ENCODE data around the gene NFE2L2. TPM values are rescaled to one million over a fixed set of nuclear protein-coding genes. Genes with fewer than 3 reads are reported as not detected.
A peak's percentile ranks its signal among the peaks of the same experiment; 100 is the strongest.

NFE2L2 gene
- total RNA-seq, 1 donor from 2014 or later: 83.3 TPM

- no peaks in the 10 kb centered on the region for H3K9me3 Mint-ChIP-seq (ENCODE audit: unreplicated experiment)
- no peak for DNase-seq (ENCODE audit: low read depth)
- H3K4me1 Mint-ChIP-seq (ENCODE audit: low read depth, unreplicated experiment): peaks cover 27% of the 10 kb centered on the region
- H3K27me3 Mint-ChIP-seq (ENCODE audit: low read depth, unreplicated experiment): no peaks in the 10 kb centered on the region
- H3K36me3 Mint-ChIP-seq (ENCODE audit: low read depth, unreplicated experiment): peaks cover 11% of the 10 kb centered on the region
- peak overlapping the region; percentile 99 for H3K27ac Mint-ChIP-seq (ENCODE audit: unreplicated experiment)
- Histone ChIP-seq H4K20me1 (ENCODE audit: insufficient read depth, low read length) (peaks cover 58% of the 10 kb centered on the region), H3K36me3 (ENCODE audit: insufficient read depth, low read length) (peaks cover 3% of the 10 kb centered on the region), H3K9ac (ENCODE audit: low read length) (peak overlapping the region; percentile 92), H3K9me3 (ENCODE audit: insufficient read depth, low read depth, low read length) (no peaks in the 10 kb centered on the region), H3K4me2 (ENCODE audit: low read length) (peak overlapping the region; percentile 85), H3K79me2 (ENCODE audit: insufficient read depth, low read length) (peaks cover 79% of the 10 kb centered on the region), H2AFZ (ENCODE audit: low read depth, low read length) (no peak overlapping the region), H3K27me3 (ENCODE audit: insufficient read depth, low read length) (no peaks in the 10 kb centered on the region), H3K4me1 (ENCODE audit: insufficient read depth, low read length) (peaks cover 16% of the 10 kb centered on the region), H3K27ac (ENCODE audit: low read depth, low read length) (peak overlapping the region; percentile 97), H3K4me3 (ENCODE audit: insufficient read depth, low read depth, low read length) (peak overlapping the region; percentile 83)
- TF ChIP-seq, protein P1, sequence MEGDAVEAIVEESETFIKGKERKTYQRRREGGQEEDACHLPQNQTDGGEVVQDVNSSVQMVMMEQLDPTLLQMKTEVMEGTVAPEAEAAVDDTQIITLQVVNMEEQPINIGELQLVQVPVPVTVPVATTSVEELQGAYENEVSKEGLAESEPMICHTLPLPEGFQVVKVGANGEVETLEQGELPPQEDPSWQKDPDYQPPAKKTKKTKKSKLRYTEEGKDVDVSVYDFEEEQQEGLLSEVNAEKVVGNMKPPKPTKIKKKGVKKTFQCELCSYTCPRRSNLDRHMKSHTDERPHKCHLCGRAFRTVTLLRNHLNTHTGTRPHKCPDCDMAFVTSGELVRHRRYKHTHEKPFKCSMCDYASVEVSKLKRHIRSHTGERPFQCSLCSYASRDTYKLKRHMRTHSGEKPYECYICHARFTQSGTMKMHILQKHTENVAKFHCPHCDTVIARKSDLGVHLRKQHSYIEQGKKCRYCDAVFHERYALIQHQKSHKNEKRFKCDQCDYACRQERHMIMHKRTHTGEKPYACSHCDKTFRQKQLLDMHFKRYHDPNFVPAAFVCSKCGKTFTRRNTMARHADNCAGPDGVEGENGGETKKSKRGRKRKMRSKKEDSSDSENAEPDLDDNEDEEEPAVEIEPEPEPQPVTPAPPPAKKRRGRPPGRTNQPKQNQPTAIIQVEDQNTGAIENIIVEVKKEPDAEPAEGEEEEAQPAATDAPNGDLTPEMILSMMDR (IDR thresholded peaks at IDR 0.05; ENCODE audit: insufficient read depth, low read depth, low read length): no peak
- no peak for TF ChIP-seq EZH2 (IDR thresholded peaks at IDR 0.05; ENCODE audit: insufficient read depth, low read length)
- H3K4me3 Mint-ChIP-seq (ENCODE audit: unreplicated experiment): peak overlapping the region; percentile 98
- no peak for FAIRE-seq
Measured at GRCh38 chr2:177261116-177262060, 3.1 kb downstream of the NFE2L2 start.

- Histone ChIP-seq H3K9me3 (ENCODE audit: insufficient read depth, low read depth, low read length) (no peaks in the 10 kb centered on the region), H4K20me1 (ENCODE audit: insufficient read depth, low read length) (peaks cover 68% of the 10 kb centered on the region), H3K4me2 (ENCODE audit: low read length) (peak overlapping the region; percentile 46), H3K27ac (ENCODE audit: low read depth, low read length) (no peak overlapping the region), H3K79me2 (ENCODE audit: insufficient read depth, low read length) (peaks cover 89% of the 10 kb centered on the region), H3K4me3 (ENCODE audit: insufficient read depth, low read depth, low read length) (no peak overlapping the region), H3K27me3 (ENCODE audit: insufficient read depth, low read length) (no peaks in the 10 kb centered on the region), H3K9ac (ENCODE audit: low read length) (no peak overlapping the region), H3K4me1 (ENCODE audit: insufficient read depth, low read length) (peaks cover 10% of the 10 kb centered on the region), H3K36me3 (ENCODE audit: insufficient read depth, low read length) (peaks cover 3% of the 10 kb centered on the region), H2AFZ (ENCODE audit: low read depth, low read length) (no peak overlapping the region)
- TF ChIP-seq EZH2 (IDR thresholded peaks at IDR 0.05; ENCODE audit: insufficient read depth, low read length): no peak
- TF ChIP-seq, protein P1 (IDR thresholded peaks at IDR 0.05; ENCODE audit: insufficient read depth, low read depth, low read length): no peak
- Mint-ChIP-seq H3K9me3 (ENCODE audit: unreplicated experiment) (no peaks in the 10 kb centered on the region), H3K4me1 (ENCODE audit: low read depth, unreplicated experiment) (peaks cover 26% of the 10 kb centered on the region), H3K27me3 (ENCODE audit: low read depth, unreplicated experiment) (no peaks in the 10 kb centered on the region), H3K4me3 (ENCODE audit: unreplicated experiment) (peak overlapping the region; percentile 77), H3K36me3 (ENCODE audit: low read depth, unreplicated experiment) (peaks cover 11% of the 10 kb centered on the region), H3K27ac (ENCODE audit: unreplicated experiment) (no peak overlapping the region)
- DNase-seq (ENCODE audit: low read depth) (no peak), FAIRE-seq (no peak)
Measured at GRCh38 chr2:177260379-177260778, 4.1 kb downstream of the NFE2L2 start.

DNA sequence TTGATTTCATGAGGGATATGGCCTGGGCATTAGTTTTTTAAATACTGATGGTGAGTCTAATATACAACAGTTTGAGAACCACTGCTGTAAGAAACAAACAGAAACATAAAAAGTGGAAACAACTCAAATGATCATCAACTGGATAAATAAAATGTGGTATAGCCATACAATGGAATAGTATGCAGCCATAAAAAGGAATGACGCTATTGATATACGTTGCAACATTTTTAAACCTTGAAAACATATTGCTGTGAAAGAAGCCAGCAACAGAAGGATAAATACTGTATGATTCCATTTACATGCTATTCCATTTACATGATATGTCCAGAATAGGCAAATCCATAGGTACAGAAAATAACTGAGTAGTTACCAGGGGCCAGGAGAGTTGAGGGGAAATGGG, 6.5 kb downstream of the NFE2L2 start:
- TF ChIP-seq EZH2 (IDR thresholded peaks at IDR 0.05; ENCODE audit: insufficient read depth, low read length): no peak
- TF ChIP-seq, protein P1 (IDR thresholded peaks at IDR 0.05; ENCODE audit: insufficient read depth, low read depth, low read length): no peak

More for the DNA sequence above, 6.5 kb downstream of the NFE2L2 start:
- Histone ChIP-seq H3K27ac (ENCODE audit: low read depth, low read length) (no peak overlapping the region), H3K27me3 (ENCODE audit: insufficient read depth, low read length) (no peaks in the 10 kb centered on the region), H3K4me2 (ENCODE audit: low read length) (no peak overlapping the region), H3K36me3 (ENCODE audit: insufficient read depth, low read length) (peaks cover 3% of the 10 kb centered on the region), H3K9ac (ENCODE audit: low read length) (no peak overlapping the region), H3K4me1 (ENCODE audit: insufficient read depth, low read length) (peaks cover 16% of the 10 kb centered on the region), H4K20me1 (ENCODE audit: insufficient read depth, low read length) (peaks cover 91% of the 10 kb centered on the region), H3K4me3 (ENCODE audit: insufficient read depth, low read depth, low read length) (no peak overlapping the region), H2AFZ (ENCODE audit: low read depth, low read length) (no peak overlapping the region), H3K79me2 (ENCODE audit: insufficient read depth, low read length) (peaks cover 100% of the 10 kb centered on the region), H3K9me3 (ENCODE audit: insufficient read depth, low read depth, low read length) (no peaks in the 10 kb centered on the region)
- Mint-ChIP-seq H3K4me3 (ENCODE audit: unreplicated experiment) (no peak overlapping the region), H3K27me3 (ENCODE audit: low read depth, unreplicated experiment) (no peaks in the 10 kb centered on the region), H3K9me3 (ENCODE audit: unreplicated experiment) (no peaks in the 10 kb centered on the region), H3K27ac (ENCODE audit: unreplicated experiment) (peak overlapping the region; percentile 50), H3K4me1 (ENCODE audit: low read depth, unreplicated experiment) (peaks cover 45% of the 10 kb centered on the region), H3K36me3 (ENCODE audit: low read depth, unreplicated experiment) (peaks cover 13% of the 10 kb centered on the region)
- no peak for DNase-seq (ENCODE audit: low read depth)
- no peak for FAIRE-seq

Data from astrocyte (in vitro differentiated cells and primary cell).